ENCODE data around the gene ITGA3. TPM values are rescaled to one million over a fixed set of nuclear protein-coding genes. Genes with fewer than 3 reads are reported as not detected.

Gene ITGA3
- total and polyA plus RNA-seq, 2 of the 13 experiments (the other 11 are each of a cell fraction or from before 2014, with no cell fraction given), result 0.48 to 0.69 TPM

DNA sequence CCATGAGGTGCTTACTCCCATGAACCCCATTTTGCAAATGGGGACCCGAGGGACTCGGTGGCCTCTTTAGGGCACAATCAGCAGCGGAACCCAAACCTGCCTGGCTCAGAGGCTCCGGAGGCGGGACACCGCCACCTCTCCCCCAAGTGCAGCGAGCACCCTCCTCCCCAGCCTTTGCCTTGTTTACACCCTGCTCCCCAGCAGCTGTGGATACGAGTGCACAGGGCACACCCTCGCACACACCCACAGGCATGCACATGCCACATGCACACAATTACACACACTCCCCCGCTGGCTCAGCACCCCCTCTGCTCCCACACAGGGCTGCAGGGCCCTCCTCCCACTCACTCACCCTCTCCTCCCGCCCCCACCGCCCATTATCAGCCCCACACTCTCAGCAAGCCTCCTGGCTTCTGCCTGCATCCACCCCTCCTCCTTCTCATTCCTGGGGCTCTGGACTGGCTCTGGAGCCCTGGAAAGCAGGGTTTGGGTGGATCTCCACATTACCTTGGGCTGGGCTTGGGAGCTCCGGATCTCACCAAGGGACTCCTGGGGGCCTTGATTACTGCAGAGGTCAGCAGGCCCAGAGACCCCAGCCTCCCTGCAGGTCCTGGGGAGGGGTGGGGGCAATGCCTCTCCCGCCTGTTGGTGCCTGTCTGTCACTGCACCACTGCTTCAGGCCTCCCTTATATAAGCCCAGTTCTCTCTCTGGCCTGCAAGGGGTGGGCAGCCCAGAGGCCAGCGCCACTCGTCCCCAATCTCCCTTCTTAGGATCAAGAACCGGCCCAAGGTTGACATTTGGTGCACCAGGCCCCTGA, 45.6 kb downstream of the ITGA3 start (continued):
- TF ChIP-seq ZNF333 (CRISPR knock-in tag; IDR thresholded peaks at IDR 0.05; ENCODE audit: borderline replicate concordance) (no peak), SMYD3 (CRISPR knock-in tag; IDR thresholded peaks at IDR 0.05) (no peak), ZBTB7A (CRISPR knock-in tag; IDR thresholded peaks at IDR 0.05) (no peak), PHB2 (IDR thresholded peaks at IDR 0.05; ENCODE audit: partially characterized antibody) (no peak), NAIF1 (CRISPR knock-in tag; IDR thresholded peaks at IDR 0.05; ENCODE audit: borderline replicate concordance) (no peak), ZNF549 (CRISPR knock-in tag; IDR thresholded peaks at IDR 0.05) (no peak), ZSCAN30 (CRISPR knock-in tag; IDR thresholded peaks at IDR 0.05) (no peak), ZNF878 (CRISPR knock-in tag; IDR thresholded peaks at IDR 0.05) (no peak), ZNF431 (CRISPR knock-in tag; IDR thresholded peaks at IDR 0.05; ENCODE audit: borderline replicate concordance, low read depth) (no peak), ZNF879 (CRISPR knock-in tag; IDR thresholded peaks at IDR 0.05) (no peak), CENPX (CRISPR knock-in tag; IDR thresholded peaks at IDR 0.05) (no peak), ZFP37 (CRISPR knock-in tag; IDR thresholded peaks at IDR 0.05; ENCODE audit: borderline replicate concordance) (no peak), TGIF2 (CRISPR knock-in tag; IDR thresholded peaks at IDR 0.05) (no peak), MXD4 (CRISPR knock-in tag; IDR thresholded peaks at IDR 0.05) (0 out of 2 replicates have a peak, but pooled peaks have one; percentile 3), KLF13 (CRISPR knock-in tag; IDR thresholded peaks at IDR 0.05) (no peak), ZNF788 (CRISPR knock-in tag; IDR thresholded peaks at IDR 0.05; ENCODE audit: borderline replicate concordance) (peak; percentile 77; the same call in 1 of the 2 replicates)
- TF ChIP-seq, protein P1, sequence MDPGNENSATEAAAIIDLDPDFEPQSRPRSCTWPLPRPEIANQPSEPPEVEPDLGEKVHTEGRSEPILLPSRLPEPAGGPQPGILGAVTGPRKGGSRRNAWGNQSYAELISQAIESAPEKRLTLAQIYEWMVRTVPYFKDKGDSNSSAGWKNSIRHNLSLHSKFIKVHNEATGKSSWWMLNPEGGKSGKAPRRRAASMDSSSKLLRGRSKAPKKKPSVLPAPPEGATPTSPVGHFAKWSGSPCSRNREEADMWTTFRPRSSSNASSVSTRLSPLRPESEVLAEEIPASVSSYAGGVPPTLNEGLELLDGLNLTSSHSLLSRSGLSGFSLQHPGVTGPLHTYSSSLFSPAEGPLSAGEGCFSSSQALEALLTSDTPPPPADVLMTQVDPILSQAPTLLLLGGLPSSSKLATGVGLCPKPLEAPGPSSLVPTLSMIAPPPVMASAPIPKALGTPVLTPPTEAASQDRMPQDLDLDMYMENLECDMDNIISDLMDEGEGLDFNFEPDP (CRISPR knock-in tag; conservative IDR thresholded peaks at IDR 0.05), result no peak
- TF ChIP-seq, protein P2, sequence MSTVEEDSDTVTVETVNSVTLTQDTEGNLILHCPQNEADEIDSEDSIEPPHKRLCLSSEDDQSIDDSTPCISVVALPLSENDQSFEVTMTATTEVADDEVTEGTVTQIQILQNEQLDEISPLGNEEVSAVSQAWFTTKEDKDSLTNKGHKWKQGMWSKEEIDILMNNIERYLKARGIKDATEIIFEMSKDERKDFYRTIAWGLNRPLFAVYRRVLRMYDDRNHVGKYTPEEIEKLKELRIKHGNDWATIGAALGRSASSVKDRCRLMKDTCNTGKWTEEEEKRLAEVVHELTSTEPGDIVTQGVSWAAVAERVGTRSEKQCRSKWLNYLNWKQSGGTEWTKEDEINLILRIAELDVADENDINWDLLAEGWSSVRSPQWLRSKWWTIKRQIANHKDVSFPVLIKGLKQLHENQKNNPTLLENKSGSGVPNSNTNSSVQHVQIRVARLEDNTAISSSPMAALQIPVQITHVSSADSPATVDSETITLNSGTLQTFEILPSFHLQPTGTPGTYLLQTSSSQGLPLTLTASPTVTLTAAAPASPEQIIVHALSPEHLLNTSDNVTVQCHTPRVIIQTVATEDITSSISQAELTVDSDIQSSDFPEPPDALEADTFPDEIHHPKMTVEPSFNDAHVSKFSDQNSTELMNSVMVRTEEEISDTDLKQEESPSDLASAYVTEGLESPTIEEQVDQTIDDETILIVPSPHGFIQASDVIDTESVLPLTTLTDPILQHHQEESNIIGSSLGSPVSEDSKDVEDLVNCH (CRISPR knock-in tag; IDR thresholded peaks at IDR 0.05), result no peak
- TF ChIP-seq, protein P3, sequence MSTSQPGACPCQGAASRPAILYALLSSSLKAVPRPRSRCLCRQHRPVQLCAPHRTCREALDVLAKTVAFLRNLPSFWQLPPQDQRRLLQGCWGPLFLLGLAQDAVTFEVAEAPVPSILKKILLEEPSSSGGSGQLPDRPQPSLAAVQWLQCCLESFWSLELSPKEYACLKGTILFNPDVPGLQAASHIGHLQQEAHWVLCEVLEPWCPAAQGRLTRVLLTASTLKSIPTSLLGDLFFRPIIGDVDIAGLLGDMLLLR (CRISPR knock-in tag; IDR thresholded peaks at IDR 0.05), result no peak
- TF ChIP-seq, protein P4, sequence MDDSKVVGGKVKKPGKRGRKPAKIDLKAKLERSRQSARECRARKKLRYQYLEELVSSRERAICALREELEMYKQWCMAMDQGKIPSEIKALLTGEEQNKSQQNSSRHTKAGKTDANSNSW (CRISPR knock-in tag; IDR thresholded peaks at IDR 0.05; ENCODE audit: borderline replicate concordance), result no peak
- TF ChIP-seq, protein P5, sequence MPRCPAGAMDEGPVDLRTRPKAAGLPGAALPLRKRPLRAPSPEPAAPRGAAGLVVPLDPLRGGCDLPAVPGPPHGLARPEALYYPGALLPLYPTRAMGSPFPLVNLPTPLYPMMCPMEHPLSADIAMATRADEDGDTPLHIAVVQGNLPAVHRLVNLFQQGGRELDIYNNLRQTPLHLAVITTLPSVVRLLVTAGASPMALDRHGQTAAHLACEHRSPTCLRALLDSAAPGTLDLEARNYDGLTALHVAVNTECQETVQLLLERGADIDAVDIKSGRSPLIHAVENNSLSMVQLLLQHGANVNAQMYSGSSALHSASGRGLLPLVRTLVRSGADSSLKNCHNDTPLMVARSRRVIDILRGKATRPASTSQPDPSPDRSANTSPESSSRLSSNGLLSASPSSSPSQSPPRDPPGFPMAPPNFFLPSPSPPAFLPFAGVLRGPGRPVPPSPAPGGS (CRISPR knock-in tag; IDR thresholded peaks at IDR 0.05), result 0 out of 2 replicates have a peak, but pooled peaks have one; percentile 11
- TF ChIP-seq, protein P6, sequence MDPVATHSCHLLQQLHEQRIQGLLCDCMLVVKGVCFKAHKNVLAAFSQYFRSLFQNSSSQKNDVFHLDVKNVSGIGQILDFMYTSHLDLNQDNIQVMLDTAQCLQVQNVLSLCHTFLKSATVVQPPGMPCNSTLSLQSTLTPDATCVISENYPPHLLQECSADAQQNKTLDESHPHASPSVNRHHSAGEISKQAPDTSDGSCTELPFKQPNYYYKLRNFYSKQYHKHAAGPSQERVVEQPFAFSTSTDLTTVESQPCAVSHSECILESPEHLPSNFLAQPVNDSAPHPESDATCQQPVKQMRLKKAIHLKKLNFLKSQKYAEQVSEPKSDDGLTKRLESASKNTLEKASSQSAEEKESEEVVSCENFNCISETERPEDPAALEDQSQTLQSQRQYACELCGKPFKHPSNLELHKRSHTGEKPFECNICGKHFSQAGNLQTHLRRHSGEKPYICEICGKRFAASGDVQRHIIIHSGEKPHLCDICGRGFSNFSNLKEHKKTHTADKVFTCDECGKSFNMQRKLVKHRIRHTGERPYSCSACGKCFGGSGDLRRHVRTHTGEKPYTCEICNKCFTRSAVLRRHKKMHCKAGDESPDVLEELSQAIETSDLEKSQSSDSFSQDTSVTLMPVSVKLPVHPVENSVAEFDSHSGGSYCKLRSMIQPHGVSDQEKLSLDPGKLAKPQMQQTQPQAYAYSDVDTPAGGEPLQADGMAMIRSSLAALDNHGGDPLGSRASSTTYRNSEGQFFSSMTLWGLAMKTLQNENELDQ (CRISPR knock-in tag; IDR thresholded peaks at IDR 0.05; ENCODE audit: borderline replicate concordance), result no peak
